Keratinocyte (primary cell): ENCODE data around the gene PRRT2. TPM values are rescaled to one million over a fixed set of nuclear protein-coding genes. Genes with fewer than 3 reads are reported as not detected.

Source experiments
- DNase-seq: peaks from one replicate; pipeline ENCODE4 v3.0.0-alpha.2; 2011; ENCODE audit warnings: low read depth, missing footprints, low spot score
- FAIRE-seq: peaks from 2 replicates; lab custom pipeline; 2011; peaks lifted over from hg19 to GRCh38; lab: Jason Lieb, UNC
- H2AFZ ChIP-seq: 2 replicates; pipeline ENCODE4 v1.6.0; 2012; ENCODE audit warnings: low read length, control low read depth, inconsistent platforms; ENCODE audit not compliant: control insufficient read depth
- H3K27ac ChIP-seq: 2 replicates; pipeline ENCODE4 v1.5.1; 2011; ENCODE audit warnings: low read length; ENCODE audit not compliant: control insufficient read depth, insufficient read depth
- H3K27me3 ChIP-seq: 3 replicates; pipeline ENCODE4 v1.6.0; 2011; ENCODE audit warnings: low read length; ENCODE audit not compliant: control insufficient read depth, insufficient read depth; ENCODE audit errors: extremely low read depth
- H3K36me3 ChIP-seq, 2 experiments: 2 replicates in 1 of 2; 3 replicates in 1 of 2; pipeline ENCODE4 v1.5.1; 2011; ENCODE audit warnings: low read length in 2 of 2, mild to moderate bottlenecking in 1 of 2; ENCODE audit not compliant: control insufficient read depth in 2 of 2, insufficient read depth in 2 of 2; ENCODE audit errors: extremely low read depth in 1 of 2
- H3K4me1 ChIP-seq: 3 replicates; pipeline ENCODE4 v1.5.1; 2011; ENCODE audit warnings: low read length; ENCODE audit not compliant: control insufficient read depth, insufficient read depth; ENCODE audit errors: extremely low read depth
- H3K4me2 ChIP-seq: 3 replicates; pipeline ENCODE4 v1.6.0; 2011; ENCODE audit warnings: low read depth, low read length; ENCODE audit not compliant: control insufficient read depth, insufficient read depth; ENCODE audit errors: extremely low read depth
- H3K4me3 ChIP-seq, 3 experiments: fragments of 200-600 bp in 1 of 3; sonication (generic) in 1 of 3; 2 replicates in 2 of 3; 3 replicates in 1 of 3; pipeline ENCODE4 v1.5.1; 2011 to 2016; ENCODE audit warnings: low read length in 3 of 3, mild to moderate bottlenecking in 3 of 3, control low read depth in 2 of 3, inconsistent platforms in 1 of 3, low read depth in 1 of 3, mixed read lengths in 1 of 3, mixed run types in 1 of 3, moderate library complexity in 1 of 3; ENCODE audit not compliant: control insufficient read depth in 2 of 3, insufficient read depth in 2 of 3; ENCODE audit errors: extremely low read depth in 1 of 3
- H3K79me2 ChIP-seq: 2 replicates; pipeline ENCODE4 v1.6.0; 2012; ENCODE audit warnings: low read length; ENCODE audit not compliant: control insufficient read depth, insufficient read depth
- H3K9ac ChIP-seq: 3 replicates; pipeline ENCODE4 v1.6.0; 2011; ENCODE audit warnings: low read length; ENCODE audit not compliant: control insufficient read depth, insufficient read depth; ENCODE audit errors: extremely low read depth
- H3K9me1 ChIP-seq: 3 replicates; pipeline ENCODE4 v1.6.0; 2011; ENCODE audit warnings: low read length; ENCODE audit not compliant: control insufficient read depth, insufficient read depth; ENCODE audit errors: extremely low read depth
- H3K9me3 ChIP-seq: 2 replicates; pipeline ENCODE4 v1.5.1; 2012; ENCODE audit warnings: low read depth, low read length; ENCODE audit not compliant: control insufficient read depth
- H4K20me1 ChIP-seq: 3 replicates; pipeline ENCODE4 v1.6.0; 2011; ENCODE audit warnings: low read length; ENCODE audit not compliant: control insufficient read depth, insufficient read depth; ENCODE audit errors: extremely low read depth
- EZH2 ChIP-seq: IDR thresholded peaks from one replicate; pipeline ENCODE4 v1.6.1; 2012; ENCODE audit warnings: inconsistent platforms, mild to moderate bottlenecking, low read length, moderate library complexity
- dilution Hi-C: fragments of 300-500 bp; cut with MboI; formaldehyde crosslinking; loops from one replicate; pipeline ENCODE4 v1.7.0; 2020; ENCODE audit warnings: low sequenced_read_pairs; ENCODE audit not compliant: extremely low pct_ligation_motif_present
- polyA plus RNA-seq, 5 experiments: library from polyadenylated mRNA; depleted of rRNA in 3 of 5; stranded (reverse) in 3 of 5; stranded (forward) in 1 of 5; unstranded in 1 of 5; fragments of >200 nt; gene quantifications; 1 replicate in 1 of 5; 2 replicates in 3 of 5; 3 replicates in 1 of 5; pipeline versions ENCODE4 v1.2.1 to v1.2.3, GENCODE V29; 2011 to 2012; ENCODE audit warnings: missing spikeins in 2 of 5, low read depth in 1 of 5, low replicate concordance in 1 of 5
- TF ChIP-seq, protein P1 (sequence below), 3 experiments: IDR thresholded peaks in 1 of 3; conservative IDR thresholded peaks in 1 of 3; optimal IDR thresholded peaks in 1 of 3; 2 replicates in 2 of 3; 3 replicates in 1 of 3; pipeline versions ENCODE3 to v1.5.1; 2011; ENCODE audit warnings: low read length in 3 of 3, mild to moderate bottlenecking in 3 of 3, moderate library complexity in 2 of 3, control low read depth in 1 of 3, inconsistent platforms in 1 of 3; ENCODE audit not compliant: insufficient read depth in 2 of 3; ENCODE audit errors: extremely low read depth in 1 of 3

Gene PRRT2
- polyA plus RNA-seq, 1 donor (not counting 4 experiments of a cell fraction or from before 2014, with no cell fraction given), result not detected

DNA sequence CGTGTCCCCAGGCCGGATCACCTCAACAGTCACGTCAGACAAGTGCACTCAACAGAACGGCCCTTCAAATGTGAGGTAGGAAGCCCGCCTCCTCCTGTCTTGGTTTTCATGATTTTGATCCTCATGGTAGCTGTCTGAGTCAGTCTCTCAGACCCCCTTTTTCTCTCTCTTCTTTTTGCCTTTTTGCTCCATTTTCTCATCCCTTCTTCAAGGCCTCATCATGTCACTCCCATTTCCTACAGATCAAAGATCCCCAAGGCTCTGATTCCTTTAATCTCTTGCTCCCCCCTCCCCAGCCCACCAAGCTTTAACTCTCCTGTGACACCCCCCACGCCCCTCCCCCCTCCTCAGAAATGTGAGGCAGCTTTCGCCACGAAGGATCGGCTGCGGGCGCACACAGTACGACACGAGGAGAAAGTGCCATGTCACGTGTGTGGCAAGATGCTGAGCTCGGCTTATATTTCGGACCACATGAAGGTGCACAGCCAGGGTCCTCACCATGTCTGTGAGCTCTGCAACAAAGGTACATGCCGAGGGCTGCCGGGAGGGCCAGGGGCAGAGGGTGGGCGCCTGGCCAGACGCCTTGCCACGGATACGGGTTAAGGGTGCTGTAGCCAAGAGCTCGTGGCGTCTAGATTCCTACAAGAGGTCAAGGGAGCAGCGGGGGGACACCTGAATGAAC lies 3.6 kb upstream of the PRRT2 start:
- Histone ChIP-seq H4K20me1 (no peaks in the 10 kb centered on the region), H3K4me2 (peak overlapping the region; percentile 94), H3K4me1 (peaks cover 36% of the 10 kb centered on the region), H3K79me2 (peaks cover 22% of the 10 kb centered on the region), H3K27ac (peak overlapping the region; percentile 61), H2AFZ (no peak overlapping the region), H3K27me3 (peaks cover 15% of the 10 kb centered on the region), H3K9me1 (peaks cover 2% of the 10 kb centered on the region), H3K9me3 (no peaks in the 10 kb centered on the region), H3K9ac (peak overlapping the region; percentile 78), H3K36me3 (peaks cover 5 to 9% of the 10 kb centered on the region in 2 experiments), H3K4me3 (peak overlapping the region; percentile 47 to 83 (median 77))
- DNase-seq, result no peak
- no peak for TF ChIP-seq EZH2
- TF ChIP-seq, protein P1, sequence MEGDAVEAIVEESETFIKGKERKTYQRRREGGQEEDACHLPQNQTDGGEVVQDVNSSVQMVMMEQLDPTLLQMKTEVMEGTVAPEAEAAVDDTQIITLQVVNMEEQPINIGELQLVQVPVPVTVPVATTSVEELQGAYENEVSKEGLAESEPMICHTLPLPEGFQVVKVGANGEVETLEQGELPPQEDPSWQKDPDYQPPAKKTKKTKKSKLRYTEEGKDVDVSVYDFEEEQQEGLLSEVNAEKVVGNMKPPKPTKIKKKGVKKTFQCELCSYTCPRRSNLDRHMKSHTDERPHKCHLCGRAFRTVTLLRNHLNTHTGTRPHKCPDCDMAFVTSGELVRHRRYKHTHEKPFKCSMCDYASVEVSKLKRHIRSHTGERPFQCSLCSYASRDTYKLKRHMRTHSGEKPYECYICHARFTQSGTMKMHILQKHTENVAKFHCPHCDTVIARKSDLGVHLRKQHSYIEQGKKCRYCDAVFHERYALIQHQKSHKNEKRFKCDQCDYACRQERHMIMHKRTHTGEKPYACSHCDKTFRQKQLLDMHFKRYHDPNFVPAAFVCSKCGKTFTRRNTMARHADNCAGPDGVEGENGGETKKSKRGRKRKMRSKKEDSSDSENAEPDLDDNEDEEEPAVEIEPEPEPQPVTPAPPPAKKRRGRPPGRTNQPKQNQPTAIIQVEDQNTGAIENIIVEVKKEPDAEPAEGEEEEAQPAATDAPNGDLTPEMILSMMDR (optimal IDR thresholded peaks at IDR 0.05 in 1 of 3, IDR thresholded peaks at IDR 0.05 in 1 of 3, conservative IDR thresholded peaks at IDR 0.05 in 1 of 3; ENCODE audit: extremely low read depth in 1 of 3, insufficient read depth in 2 of 3, low read length in 3 of 3), result no peak
- dilution Hi-C loops, result no loop called here
- no peak for FAIRE-seq

DNA sequence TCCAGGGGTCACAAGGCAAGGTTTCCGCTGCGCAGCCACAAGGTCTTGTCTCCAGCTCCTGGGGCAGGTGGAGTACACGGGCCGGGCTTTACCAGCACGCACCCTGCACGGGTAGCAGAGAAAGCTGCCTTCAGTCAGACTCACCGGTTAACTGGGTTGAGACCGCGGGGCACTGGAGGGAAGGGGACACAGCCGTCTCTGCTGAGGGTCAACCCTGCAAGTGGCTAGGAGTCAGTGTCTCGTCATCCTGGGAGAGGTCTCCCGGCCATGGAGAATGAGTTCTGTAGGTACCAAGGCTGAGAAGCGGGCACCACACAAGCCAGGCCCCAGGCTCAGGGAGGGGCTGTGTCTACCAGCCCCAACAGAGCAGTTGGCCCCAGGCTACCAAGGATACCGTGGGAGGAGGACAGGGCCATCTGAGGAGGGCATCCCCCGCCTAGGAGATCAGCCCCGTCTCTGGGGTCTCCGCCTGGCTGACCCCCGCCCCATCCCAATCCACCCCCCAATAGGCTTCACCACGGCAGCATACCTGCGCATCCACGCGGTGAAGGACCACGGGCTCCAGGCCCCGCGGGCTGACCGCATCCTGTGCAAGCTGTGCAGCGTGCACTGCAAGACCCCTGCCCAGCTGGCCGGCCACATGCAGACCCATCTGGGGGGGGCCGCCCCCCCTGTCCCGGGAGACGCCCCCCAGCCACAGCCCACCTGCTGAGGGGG lies 2.8 kb upstream of the PRRT2 start:
- peaks cover 5 to 9% of the 10 kb centered on the region in 2 experiments for H3K36me3 ChIP-seq
- no peak for TF ChIP-seq EZH2
- TF ChIP-seq, protein P1 (optimal IDR thresholded peaks at IDR 0.05 in 1 of 3, IDR thresholded peaks at IDR 0.05 in 1 of 3, conservative IDR thresholded peaks at IDR 0.05 in 1 of 3; ENCODE audit: extremely low read depth in 1 of 3, insufficient read depth in 2 of 3, low read length in 3 of 3), result no peak
- no peak for DNase-seq
- peaks cover 36% of the 10 kb centered on the region for H3K4me1 ChIP-seq
- no peak overlapping the region for H3K9ac ChIP-seq
- H4K20me1 ChIP-seq, result no peaks in the 10 kb centered on the region
- FAIRE-seq, result no peak
- H3K27ac ChIP-seq, result no peak overlapping the region
- H3K79me2 ChIP-seq, result peaks cover 22% of the 10 kb centered on the region
- peak overlapping the region; percentile 94 for H3K4me2 ChIP-seq
- H3K4me3 ChIP-seq, result no peak overlapping the region
- dilution Hi-C loops, result no loop called here
- peaks cover 15% of the 10 kb centered on the region for H3K27me3 ChIP-seq
- H3K9me3 ChIP-seq, result no peaks in the 10 kb centered on the region
- H2AFZ ChIP-seq, result no peak overlapping the region
- peaks cover 2% of the 10 kb centered on the region for H3K9me1 ChIP-seq
